Astrocyte (in vitro differentiated cells and primary cell): ENCODE measurements around the gene PCGF2. TPM values are rescaled to one million over a fixed set of nuclear protein-coding genes. Genes with fewer than 3 reads are reported as not detected.
A peak's percentile ranks its signal among the peaks of the same experiment; 100 is the strongest.

Experiments
- DNase-seq: peaks from one replicate; pipeline ENCODE4 v3.0.0-alpha.2; 2010; ENCODE audit warnings: low read depth
- FAIRE-seq: peaks from 2 replicates; lab custom pipeline; 2011; peaks lifted over from hg19 to GRCh38; lab: Jason Lieb, UNC
- H2AFZ ChIP-seq: 2 replicates; pipeline ENCODE4 v1.6.0; 2012; ENCODE audit warnings: low read depth, low read length, inconsistent platforms
- H3K27ac ChIP-seq: 2 replicates; pipeline ENCODE4 v1.5.1; 2011; ENCODE audit warnings: low read depth, low read length, inconsistent platforms
- H3K27me3 ChIP-seq: 2 replicates; pipeline ENCODE4 v1.6.0; 2011; ENCODE audit warnings: low read length, inconsistent platforms; ENCODE audit not compliant: insufficient read depth
- H3K36me3 ChIP-seq: 2 replicates; pipeline ENCODE4 v1.5.1; 2011; ENCODE audit warnings: low read length, inconsistent platforms; ENCODE audit not compliant: insufficient read depth
- H3K4me1 ChIP-seq: 2 replicates; pipeline ENCODE4 v1.5.1; 2011; ENCODE audit warnings: low read length, inconsistent platforms; ENCODE audit not compliant: insufficient read depth
- H3K4me2 ChIP-seq: 2 replicates; pipeline ENCODE4 v1.6.0; 2012; ENCODE audit warnings: low read length, inconsistent platforms
- H3K4me3 ChIP-seq: 2 replicates; pipeline ENCODE4 v1.5.1; 2011; ENCODE audit warnings: low read depth, mild to moderate bottlenecking, low read length, inconsistent platforms; ENCODE audit not compliant: insufficient read depth
- H3K79me2 ChIP-seq: 2 replicates; pipeline ENCODE4 v1.6.0; 2012; ENCODE audit warnings: mild to moderate bottlenecking, low read length, inconsistent platforms; ENCODE audit not compliant: insufficient read depth
- H3K9ac ChIP-seq: 2 replicates; pipeline ENCODE4 v1.6.0; 2012; ENCODE audit warnings: mild to moderate bottlenecking, low read length, inconsistent platforms
- H3K9me3 ChIP-seq: 2 replicates; pipeline ENCODE4 v1.5.1; 2012; ENCODE audit warnings: low read depth, mild to moderate bottlenecking, low read length, inconsistent platforms; ENCODE audit not compliant: insufficient read depth
- H4K20me1 ChIP-seq: 2 replicates; pipeline ENCODE4 v1.6.0; 2012; ENCODE audit warnings: low read length, inconsistent platforms; ENCODE audit not compliant: insufficient read depth
- H3K27ac Mint-ChIP-seq: one replicate; pipeline ENCODE4 v1.8.0; 2021; ENCODE audit warnings: mild to moderate bottlenecking, mixed read lengths; ENCODE audit not compliant: unreplicated experiment
- H3K27me3 Mint-ChIP-seq: one replicate; pipeline ENCODE4 v1.8.0; 2021; ENCODE audit warnings: low read depth, mixed read lengths; ENCODE audit not compliant: unreplicated experiment
- H3K36me3 Mint-ChIP-seq: one replicate; pipeline ENCODE4 v1.8.0; 2021; ENCODE audit warnings: low read depth, mixed read lengths; ENCODE audit not compliant: unreplicated experiment
- H3K4me1 Mint-ChIP-seq: one replicate; pipeline ENCODE4 v1.8.0; 2021; ENCODE audit warnings: low read depth, mixed read lengths; ENCODE audit not compliant: unreplicated experiment
- H3K4me3 Mint-ChIP-seq: one replicate; pipeline ENCODE4 v1.8.0; 2021; ENCODE audit warnings: mild to moderate bottlenecking, moderate library complexity, mixed read lengths; ENCODE audit not compliant: unreplicated experiment
- H3K9me3 Mint-ChIP-seq: one replicate; pipeline ENCODE4 v1.8.0; 2021; ENCODE audit warnings: mild to moderate bottlenecking, mixed read lengths; ENCODE audit not compliant: unreplicated experiment
- EZH2 ChIP-seq: IDR thresholded peaks from 2 replicates; pipeline ENCODE4 v1.6.1; 2012; ENCODE audit warnings: mild to moderate bottlenecking, low read length, inconsistent platforms; ENCODE audit not compliant: insufficient read depth
- microRNA-seq: library from miRNA; unstranded; fragments of <30 nt; microRNA quantifications from one replicate; pipeline ENCODE4 v1.2.0, GENCODE V29; 2020
- total RNA-seq: library from RNA; stranded (reverse); gene quantifications from 2 replicates; pipeline ENCODE4 v1.2.1, GENCODE V29; 2021
- TF ChIP-seq, protein P1 (sequence below): IDR thresholded peaks from 2 replicates; pipeline ENCODE4 v1.5.1; 2011; ENCODE audit warnings: low read depth, mild to moderate bottlenecking, inconsistent platforms, low read length, moderate library complexity; ENCODE audit not compliant: insufficient read depth

The PCGF2 gene
- total RNA-seq, 1 donor from 2014 or later = 73.7 TPM

DNA sequence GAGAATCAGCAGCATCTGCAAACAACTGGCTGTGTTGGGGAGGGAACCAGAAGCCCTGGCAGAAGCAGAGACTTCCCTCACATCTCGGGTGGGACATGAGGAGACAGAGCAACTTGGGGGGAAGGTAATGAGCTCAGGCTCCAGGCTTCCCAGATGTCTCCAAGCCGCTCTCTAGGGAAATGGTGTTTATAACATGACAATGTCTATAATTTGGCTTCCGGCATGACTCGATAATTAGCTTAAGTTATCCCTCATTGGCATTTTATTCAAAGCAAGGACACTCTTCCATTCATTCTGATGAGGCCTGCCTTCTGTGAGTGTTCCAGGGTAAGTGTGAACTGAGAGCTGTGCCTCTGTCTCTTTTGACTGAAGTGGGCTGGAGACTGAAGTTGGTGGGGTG lies 57.8 kb downstream of the PCGF2 start:
- no peak overlapping the region for H3K4me3 Mint-ChIP-seq
- TF ChIP-seq EZH2 = no peak

DNA sequence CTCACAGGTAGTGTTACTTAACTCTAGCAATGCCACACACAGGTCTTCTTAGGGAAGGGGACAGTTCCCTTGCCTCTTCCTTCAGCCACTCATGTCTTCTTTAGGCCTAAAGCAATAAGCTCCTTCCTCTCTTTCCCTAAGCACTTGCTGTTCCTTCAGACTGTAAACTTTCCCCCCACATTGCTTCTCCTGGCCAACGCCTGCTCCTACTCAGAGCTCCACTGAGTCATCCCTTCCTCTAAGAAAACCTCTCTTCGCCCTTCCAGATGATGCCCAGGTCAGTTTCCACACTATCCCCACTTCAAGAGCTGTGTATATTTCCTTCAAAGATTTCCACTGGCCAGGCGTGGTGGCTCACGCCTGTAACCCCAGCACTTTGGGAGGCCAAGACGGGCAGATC lies 60.9 kb downstream of the PCGF2 start:
- TF ChIP-seq, protein P1, sequence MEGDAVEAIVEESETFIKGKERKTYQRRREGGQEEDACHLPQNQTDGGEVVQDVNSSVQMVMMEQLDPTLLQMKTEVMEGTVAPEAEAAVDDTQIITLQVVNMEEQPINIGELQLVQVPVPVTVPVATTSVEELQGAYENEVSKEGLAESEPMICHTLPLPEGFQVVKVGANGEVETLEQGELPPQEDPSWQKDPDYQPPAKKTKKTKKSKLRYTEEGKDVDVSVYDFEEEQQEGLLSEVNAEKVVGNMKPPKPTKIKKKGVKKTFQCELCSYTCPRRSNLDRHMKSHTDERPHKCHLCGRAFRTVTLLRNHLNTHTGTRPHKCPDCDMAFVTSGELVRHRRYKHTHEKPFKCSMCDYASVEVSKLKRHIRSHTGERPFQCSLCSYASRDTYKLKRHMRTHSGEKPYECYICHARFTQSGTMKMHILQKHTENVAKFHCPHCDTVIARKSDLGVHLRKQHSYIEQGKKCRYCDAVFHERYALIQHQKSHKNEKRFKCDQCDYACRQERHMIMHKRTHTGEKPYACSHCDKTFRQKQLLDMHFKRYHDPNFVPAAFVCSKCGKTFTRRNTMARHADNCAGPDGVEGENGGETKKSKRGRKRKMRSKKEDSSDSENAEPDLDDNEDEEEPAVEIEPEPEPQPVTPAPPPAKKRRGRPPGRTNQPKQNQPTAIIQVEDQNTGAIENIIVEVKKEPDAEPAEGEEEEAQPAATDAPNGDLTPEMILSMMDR = no peak
- no peak for TF ChIP-seq EZH2
- FAIRE-seq (no peak), DNase-seq (peak; percentile 23)
- H3K4me2 ChIP-seq = no peak overlapping the region
- peaks cover 2% of the 10 kb centered on the region for H3K4me1 Mint-ChIP-seq
- peaks cover 2% of the 10 kb centered on the region for H3K36me3 Mint-ChIP-seq
- no peaks in the 10 kb centered on the region for H3K79me2 ChIP-seq
- no peak overlapping the region for H2AFZ ChIP-seq
- H4K20me1 ChIP-seq = no peaks in the 10 kb centered on the region
- H3K27me3 ChIP-seq = no peaks in the 10 kb centered on the region
- H3K9me3 Mint-ChIP-seq = no peaks in the 10 kb centered on the region
- no peaks in the 10 kb centered on the region for H3K4me1 ChIP-seq
- no peak overlapping the region for H3K27ac Mint-ChIP-seq
- no peak overlapping the region for H3K4me3 ChIP-seq
- no peak overlapping the region for H3K4me3 Mint-ChIP-seq
- no peak overlapping the region for H3K9ac ChIP-seq
- no peak overlapping the region for H3K27ac ChIP-seq
- no peaks in the 10 kb centered on the region for H3K36me3 ChIP-seq
- no peaks in the 10 kb centered on the region for H3K9me3 ChIP-seq
- peaks cover 42% of the 10 kb centered on the region for H3K27me3 Mint-ChIP-seq

More for the DNA sequence above, 57.8 kb downstream of the PCGF2 start:
- H3K4me1 ChIP-seq = no peaks in the 10 kb centered on the region
- no peaks in the 10 kb centered on the region for H3K79me2 ChIP-seq
- Mint-ChIP-seq H3K27me3 (peaks cover 43% of the 10 kb centered on the region), H3K4me1 (peaks cover 2% of the 10 kb centered on the region), H3K9me3 (no peaks in the 10 kb centered on the region), H3K27ac (no peak overlapping the region), H3K36me3 (peaks cover 6% of the 10 kb centered on the region)
- H3K9ac ChIP-seq = no peak overlapping the region
- H3K36me3 ChIP-seq = no peaks in the 10 kb centered on the region
- H3K27me3 ChIP-seq = no peaks in the 10 kb centered on the region
- H3K4me2 ChIP-seq = no peak overlapping the region
- H3K4me3 ChIP-seq = no peak overlapping the region
- no peak overlapping the region for H3K27ac ChIP-seq
- no peak overlapping the region for H2AFZ ChIP-seq
- H4K20me1 ChIP-seq = no peaks in the 10 kb centered on the region
- H3K9me3 ChIP-seq = no peaks in the 10 kb centered on the region
- DNase-seq (no peak), FAIRE-seq (no peak)

DNA sequence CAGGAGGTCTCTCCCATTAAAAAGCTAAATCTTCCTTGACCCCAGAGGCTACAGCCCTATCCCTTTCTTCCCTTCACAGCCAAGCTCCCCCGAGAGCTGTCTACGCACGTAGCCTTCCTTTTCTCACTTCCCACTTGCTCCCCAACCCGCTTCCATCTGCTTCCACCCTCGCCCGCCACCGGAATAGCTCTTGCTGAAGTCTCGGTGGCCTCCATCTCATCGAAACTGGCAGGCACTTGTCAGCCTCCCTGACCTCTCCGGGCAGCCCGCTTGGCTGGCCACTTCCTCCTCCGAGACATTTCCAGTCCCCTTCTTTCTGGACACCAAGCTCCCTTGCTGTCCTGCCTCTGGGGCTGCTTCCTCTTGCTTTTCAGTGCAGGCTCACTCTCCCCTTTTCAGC lies 62.6 kb downstream of the PCGF2 start:
- Histone ChIP-seq H3K4me2 (no peak overlapping the region), H3K79me2 (no peaks in the 10 kb centered on the region), H3K27me3 (no peaks in the 10 kb centered on the region), H3K27ac (no peak overlapping the region), H3K4me3 (no peak overlapping the region), H3K36me3 (no peaks in the 10 kb centered on the region), H4K20me1 (no peaks in the 10 kb centered on the region), H3K9ac (no peak overlapping the region), H2AFZ (no peak overlapping the region), H3K9me3 (no peaks in the 10 kb centered on the region), H3K4me1 (no peaks in the 10 kb centered on the region)
- Mint-ChIP-seq H3K4me1 (peaks cover 2% of the 10 kb centered on the region), H3K36me3 (peaks cover 2% of the 10 kb centered on the region), H3K4me3 (no peak overlapping the region), H3K27me3 (peaks cover 29% of the 10 kb centered on the region), H3K27ac (no peak overlapping the region), H3K9me3 (no peaks in the 10 kb centered on the region)
- TF ChIP-seq, protein P1 = no peak
- no peak for TF ChIP-seq EZH2
- DNase-seq (no peak), FAIRE-seq (no peak)

Small RNA genes within 50 kb of the gene (microRNA-seq; reads per million reads assigned to microRNA genes)
- 3.3 reads per million, percentile 9 among the genes with 10 or more reads in this experiment for gene MIR4726
- gene MIR4734 = not detected

Other genes with a start within 250 kb of the PCGF2 start
- gene SRCIN1, start 142.4 kb downstream of the PCGF2 start, total RNA-seq = 0.75 and 1.5 TPM in 2 replicates
- gene EPOP, start 73.4 kb downstream of the PCGF2 start, total RNA-seq = 2.4 and 4.1 TPM in 2 replicates
- 18.1 and 20.9 TPM in 2 replicates for gene MLLT6, start 43.1 kb downstream of the PCGF2 start, total RNA-seq
- 12.0 and 13.1 TPM in 2 replicates for gene CISD3, start 18.0 kb downstream of the PCGF2 start, total RNA-seq
- 166 and 191 TPM in 2 replicates for gene PSMB3, start 4.4 kb upstream of the PCGF2 start, total RNA-seq
- gene PIP4K2B, start 51.2 kb upstream of the PCGF2 start, total RNA-seq = 54.4 and 58.2 TPM in 2 replicates
- gene CWC25, start 77.0 kb upstream of the PCGF2 start, total RNA-seq = 12.4 and 13.7 TPM in 2 replicates
- gene RPL23, start 105.4 kb upstream of the PCGF2 start, total RNA-seq = 954 and 1,087 TPM in 2 replicates
- 395 and 421 TPM in 2 replicates for gene LASP1, start 121.7 kb upstream of the PCGF2 start, total RNA-seq
- gene FBXO47, start 219.1 kb upstream of the PCGF2 start, total RNA-seq = not detected in 2 replicates